Esophagus muscularis mucosa (tissue), 4 donors: ENCODE measurements around the gene GPC6. TPM values are rescaled to one million over a fixed set of nuclear protein-coding genes. Genes with fewer than 3 reads are reported as not detected.

Experiments used
- DNase-seq: peaks from one replicate; pipeline ENCODE4 v3.0.0-alpha.2; 2017; ENCODE audit errors: extremely low spot score
- H3K27ac ChIP-seq, 4 donors: fragments of 200-600 bp; sonication (generic); replicated peaks in 1 of 4; 1 replicate in 3 of 4; 2 replicates in 1 of 4; pipeline ENCODE4 v1.5.1; 2016 to 2019; ENCODE audit warnings: mild to moderate bottlenecking in 1 of 4
- H3K27me3 ChIP-seq, 4 donors: fragments of 200-600 bp; sonication (generic); one replicate each; pipeline versions ENCODE4 v1.5.1 to v1.6.0; 2016 to 2019
- H3K36me3 ChIP-seq, 4 donors: fragments of 200-600 bp; sonication (generic); one replicate each; pipeline ENCODE4 v1.5.1; 2016 to 2019
- H3K4me1 ChIP-seq, 4 donors: fragments of 200-600 bp; sonication (generic); one replicate each; pipeline ENCODE4 v1.5.1; 2016 to 2019
- H3K4me3 ChIP-seq, 4 donors: fragments of 200-600 bp; sonication (generic); 1 replicate in 2 of 4; 2 replicates in 2 of 4; pipeline ENCODE4 v1.5.1; 2016 to 2019; ENCODE audit warnings: mild to moderate bottlenecking in 4 of 4, moderate library complexity in 1 of 4
- H3K9me3 ChIP-seq, 4 donors: fragments of 200-600 bp; sonication (generic); 1 replicate in 3 of 4; 2 replicates in 1 of 4; pipeline ENCODE4 v1.5.1; 2016 to 2019
- EP300 ChIP-seq: sonication (generic); formaldehyde crosslinking; IDR thresholded peaks from one replicate; pipeline ENCODE4 v1.6.1; 2017; ENCODE audit warnings: antibody characterized with exemption
- POLR2A ChIP-seq: fragments of 450-650 bp; IDR thresholded peaks from one replicate; pipeline ENCODE4 v1.6.1; 2017; ENCODE audit warnings: antibody characterized with exemption, moderate library complexity, mild to moderate bottlenecking, low read depth
- POLR2AphosphoS5 ChIP-seq, 2 donors: sonication (generic); formaldehyde crosslinking; IDR thresholded peaks; one replicate each; pipeline ENCODE4 v1.6.1; 2017; ENCODE audit warnings: antibody characterized with exemption in 2 of 2
- WGBS: methylation state at CpG from one replicate; pipeline ENCODE4 v1.1.5; 2018; 5-methylcytosine and 5-hydroxymethylcytosine counted together
- intact Hi-C: fragments of 100-400 bp; cut with DNase I; formaldehyde crosslinking; loops from one replicate; pipeline ENCODE4 v1.15.1; 2023
- total RNA-seq, 4 donors: library from RNA; depleted of rRNA; stranded (reverse); fragments of >200 nt; gene quantifications; one replicate each; pipeline versions ENCODE4 v1.1.0 to v1.2.1, GENCODE V29; 2016
- TF ChIP-seq, protein P1 (sequence below), 3 experiments: fragments of 200-600 bp in 2 of 3; fragments of 450-650 bp in 1 of 3; sonication (generic) in 2 of 3; IDR thresholded peaks; one replicate each; pipeline ENCODE4 v1.5.1; 2017 to 2019; ENCODE audit warnings: antibody characterized with exemption in 3 of 3, mild to moderate bottlenecking in 2 of 3, moderate library complexity in 1 of 3

Gene GPC6
- total RNA-seq, 4 donors from 2014 or later: 6.5 to 17.2 (median 13.5) TPM

DNA sequence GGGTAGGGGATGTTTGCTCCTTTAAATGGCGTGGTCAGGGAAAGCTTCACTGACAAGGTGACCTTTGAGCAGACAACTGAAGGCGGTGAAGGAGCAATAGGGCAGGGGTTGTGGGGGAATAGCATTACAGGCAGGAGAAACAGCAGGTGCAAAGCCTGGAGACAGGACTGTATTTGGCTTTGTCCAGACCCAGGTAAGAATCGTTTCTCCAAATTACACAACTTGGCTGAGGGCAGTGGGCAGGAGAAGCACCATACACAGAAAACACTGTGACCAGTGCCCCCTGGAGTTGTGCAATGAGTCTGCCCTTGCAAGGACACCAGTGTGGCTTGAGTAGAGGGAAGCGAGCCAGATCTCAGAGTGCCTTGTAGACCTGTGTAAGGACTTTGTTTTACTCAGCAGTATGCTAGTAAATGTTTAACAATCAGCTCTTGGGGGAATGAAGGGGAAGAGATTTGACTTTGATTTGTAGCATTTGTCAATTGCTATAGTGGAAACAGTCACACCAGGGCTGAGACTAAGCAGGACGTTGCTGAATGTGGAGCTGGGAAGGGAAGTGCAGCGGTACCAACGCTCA, 892.8 kb downstream of the GPC6 start:
- H3K27ac ChIP-seq: no peak overlapping the region
- H3K4me3 ChIP-seq: no peak overlapping the region
- H3K9me3 ChIP-seq: no peaks in the 10 kb centered on the region
- no peaks in the 10 kb centered on the region for H3K36me3 ChIP-seq
- WGBS: 84% methylated on average over 7 of the region's 7 CpGs
- no peak for TF ChIP-seq POLR2AphosphoS5 (IDR thresholded peaks at IDR 0.05)
- no peak for DNase-seq
- H3K4me1 ChIP-seq: no peaks in the 10 kb centered on the region
- H3K27me3 ChIP-seq: no peaks in the 10 kb centered on the region
- intact Hi-C loops: no loop called here

DNA sequence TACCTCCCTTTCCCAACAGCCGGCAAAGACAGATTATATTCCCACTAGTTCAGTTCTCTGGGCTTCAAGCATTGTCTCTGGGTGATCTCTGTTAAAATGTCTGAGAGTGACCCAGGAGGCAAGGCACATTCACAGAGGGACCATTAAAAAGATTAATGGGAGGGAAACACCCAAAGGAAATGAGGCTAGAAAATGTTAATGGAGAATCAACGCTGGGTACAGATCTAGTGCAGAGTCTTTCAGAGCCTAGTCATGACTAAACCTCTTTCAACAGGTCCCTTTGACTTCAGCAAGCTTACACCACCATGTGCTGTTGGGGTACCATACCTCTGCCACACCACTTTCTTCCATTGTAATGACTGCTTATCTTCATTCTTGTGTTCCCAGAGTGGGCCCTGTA, 894.3 kb downstream of the GPC6 start:
- intact Hi-C loops: no loop called here
- H3K9me3 ChIP-seq: no peaks in the 10 kb centered on the region
- H3K27ac ChIP-seq: no peak overlapping the region
- no peak for DNase-seq
- no peaks in the 10 kb centered on the region for H3K36me3 ChIP-seq
- no peaks in the 10 kb centered on the region for H3K4me1 ChIP-seq
- TF ChIP-seq POLR2A (no peak), EP300 (no peak), POLR2AphosphoS5 (IDR thresholded peaks at IDR 0.05) (no peak)
- TF ChIP-seq, protein P1, sequence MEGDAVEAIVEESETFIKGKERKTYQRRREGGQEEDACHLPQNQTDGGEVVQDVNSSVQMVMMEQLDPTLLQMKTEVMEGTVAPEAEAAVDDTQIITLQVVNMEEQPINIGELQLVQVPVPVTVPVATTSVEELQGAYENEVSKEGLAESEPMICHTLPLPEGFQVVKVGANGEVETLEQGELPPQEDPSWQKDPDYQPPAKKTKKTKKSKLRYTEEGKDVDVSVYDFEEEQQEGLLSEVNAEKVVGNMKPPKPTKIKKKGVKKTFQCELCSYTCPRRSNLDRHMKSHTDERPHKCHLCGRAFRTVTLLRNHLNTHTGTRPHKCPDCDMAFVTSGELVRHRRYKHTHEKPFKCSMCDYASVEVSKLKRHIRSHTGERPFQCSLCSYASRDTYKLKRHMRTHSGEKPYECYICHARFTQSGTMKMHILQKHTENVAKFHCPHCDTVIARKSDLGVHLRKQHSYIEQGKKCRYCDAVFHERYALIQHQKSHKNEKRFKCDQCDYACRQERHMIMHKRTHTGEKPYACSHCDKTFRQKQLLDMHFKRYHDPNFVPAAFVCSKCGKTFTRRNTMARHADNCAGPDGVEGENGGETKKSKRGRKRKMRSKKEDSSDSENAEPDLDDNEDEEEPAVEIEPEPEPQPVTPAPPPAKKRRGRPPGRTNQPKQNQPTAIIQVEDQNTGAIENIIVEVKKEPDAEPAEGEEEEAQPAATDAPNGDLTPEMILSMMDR (IDR thresholded peaks at IDR 0.05): no peak
- no peak overlapping the region for H3K4me3 ChIP-seq
- 70% methylated on average over 2 of the region's 2 CpGs for WGBS
- H3K27me3 ChIP-seq: no peaks in the 10 kb centered on the region

DNA sequence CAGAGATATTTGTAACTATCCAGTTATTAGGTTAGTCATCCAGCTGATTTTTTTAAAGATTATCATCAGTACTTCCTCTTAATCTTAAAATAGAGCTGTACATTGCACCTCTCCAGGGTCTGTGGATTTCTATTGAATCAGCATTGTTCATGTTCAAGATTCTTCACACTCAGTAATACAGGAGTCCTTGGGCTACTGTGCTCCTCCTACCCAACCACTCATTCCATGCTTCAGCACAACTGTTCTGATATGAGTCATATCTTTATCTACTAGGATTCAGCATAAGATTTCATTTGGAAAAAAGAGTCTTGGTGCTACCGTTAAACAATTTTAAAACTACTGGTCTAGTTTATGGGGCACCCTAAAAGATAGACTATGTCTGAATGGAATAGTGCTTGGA, 895.1 kb downstream of the GPC6 start:
- intact Hi-C loops: no loop called here

DNA sequence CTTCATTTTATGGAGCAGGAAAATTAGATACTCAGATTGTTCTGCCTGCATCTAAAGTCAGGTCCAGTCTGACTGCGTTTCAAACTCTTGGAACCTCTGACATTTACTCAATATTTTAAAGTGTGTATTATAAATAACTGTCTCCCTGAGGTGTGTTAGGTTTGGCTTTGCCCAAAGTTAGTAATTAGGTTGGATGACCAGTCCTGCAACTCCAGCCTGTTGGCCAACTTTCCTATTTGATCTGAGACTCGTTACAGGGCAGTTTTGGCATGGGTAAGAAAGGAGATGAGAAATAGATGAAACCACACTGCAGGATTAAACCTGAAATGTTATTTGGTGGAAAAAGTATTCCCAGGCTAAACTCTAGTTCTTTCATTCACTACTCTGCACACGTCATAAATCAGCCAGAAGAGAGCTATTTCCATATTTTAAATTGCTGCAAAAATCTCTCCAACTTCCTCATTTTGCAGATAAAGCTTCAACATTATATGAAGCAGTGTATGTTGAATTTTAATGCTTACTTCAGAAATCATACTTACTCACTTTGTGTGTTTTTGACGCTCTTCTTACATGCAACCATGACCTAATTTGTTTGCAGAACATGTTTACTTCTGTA, 895.8 kb downstream of the GPC6 start:
- no peak for DNase-seq
- TF ChIP-seq POLR2A (no peak), EP300 (no peak), POLR2AphosphoS5 (IDR thresholded peaks at IDR 0.05) (no peak)
- TF ChIP-seq, protein P1 (IDR thresholded peaks at IDR 0.05): no peak
- no peaks in the 10 kb centered on the region for H3K9me3 ChIP-seq
- no peaks in the 10 kb centered on the region for H3K36me3 ChIP-seq
- WGBS: 59% methylated on average over 4 of the region's 4 CpGs
- no peaks in the 10 kb centered on the region for H3K27me3 ChIP-seq
- no peak overlapping the region for H3K4me3 ChIP-seq
- H3K27ac ChIP-seq: no peak overlapping the region
- intact Hi-C loops: no loop called here
- no peaks in the 10 kb centered on the region for H3K4me1 ChIP-seq

More for the DNA sequence above, 895.1 kb downstream of the GPC6 start:
- Histone ChIP-seq H3K4me3 (no peak overlapping the region), H3K27me3 (no peaks in the 10 kb centered on the region), H3K27ac (no peak overlapping the region), H3K36me3 (no peaks in the 10 kb centered on the region), H3K4me1 (no peaks in the 10 kb centered on the region), H3K9me3 (no peaks in the 10 kb centered on the region)
- 74% methylated on average over 1 of the region's 1 CpG for WGBS
- no peak for TF ChIP-seq EP300
- no peak for TF ChIP-seq POLR2A
- no peak for TF ChIP-seq POLR2AphosphoS5 (IDR thresholded peaks at IDR 0.05)
- DNase-seq: no peak

DNA sequence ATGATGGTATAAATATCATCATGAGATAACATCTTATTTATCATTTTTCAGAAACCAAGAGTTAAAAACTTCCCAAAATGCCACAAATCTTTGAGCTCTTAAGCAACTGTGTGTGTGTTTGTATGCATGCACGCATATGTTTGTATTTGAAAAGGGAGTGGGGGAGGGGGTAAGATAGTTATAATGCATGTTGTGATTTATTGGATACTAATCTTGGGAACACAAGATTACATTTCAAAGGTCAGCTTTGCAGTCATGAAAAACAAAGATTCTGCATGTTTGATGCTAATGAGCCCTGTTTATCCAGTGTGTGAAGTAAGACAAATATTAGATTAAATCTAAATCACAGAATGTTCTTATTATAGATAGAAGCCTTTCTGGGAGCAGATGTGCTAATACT, 897.0 kb downstream of the GPC6 start:
- WGBS: 93% methylated on average over 1 of the region's 1 CpG
- H3K4me1 ChIP-seq: no peaks in the 10 kb centered on the region
- TF ChIP-seq, protein P1 (IDR thresholded peaks at IDR 0.05): no peak
- TF ChIP-seq POLR2A (no peak), POLR2AphosphoS5 (IDR thresholded peaks at IDR 0.05) (no peak), EP300 (no peak)

More for the DNA sequence above, 897.0 kb downstream of the GPC6 start:
- no peak for DNase-seq
- H3K36me3 ChIP-seq: no peaks in the 10 kb centered on the region
- no peaks in the 10 kb centered on the region for H3K27me3 ChIP-seq
- no peak overlapping the region for H3K4me3 ChIP-seq
- H3K27ac ChIP-seq: no peak overlapping the region
- intact Hi-C loops: no loop called here
- H3K9me3 ChIP-seq: no peaks in the 10 kb centered on the region
